Mesothelial cell of epicardium (in vitro differentiated cells): Measurements from ENCODE around the gene BEND6. TPM values are rescaled to one million over a fixed set of nuclear protein-coding genes. Genes with fewer than 3 reads are reported as not detected.

ENCODE experiments used
- DNase-seq, 2 experiments: peaks; one replicate each; pipeline ENCODE4 v3.0.0; 2021; ENCODE audit warnings: low spot score in 2 of 2; ENCODE audit not compliant: unreplicated experiment in 2 of 2
- H3K27ac Mint-ChIP-seq: 2 replicates; pipeline ENCODE4 v1.8.0; 2021; ENCODE audit warnings: mixed read lengths
- H3K27me3 Mint-ChIP-seq: 2 replicates; pipeline ENCODE4 v1.8.0; 2021; ENCODE audit warnings: low read depth, mixed read lengths
- H3K36me3 Mint-ChIP-seq: 2 replicates; pipeline ENCODE4 v1.8.0; 2021; ENCODE audit warnings: mixed read lengths
- H3K4me1 Mint-ChIP-seq: 2 replicates; pipeline ENCODE4 v1.8.0; 2021; ENCODE audit warnings: mixed read lengths
- H3K4me3 Mint-ChIP-seq: 2 replicates; pipeline ENCODE4 v1.8.0; 2021; ENCODE audit warnings: mild to moderate bottlenecking, moderate library complexity, mixed read lengths
- H3K9me3 Mint-ChIP-seq: 2 replicates; pipeline ENCODE4 v1.8.0; 2021; ENCODE audit warnings: mixed read lengths
- total RNA-seq: library from RNA; stranded (reverse); gene quantifications from 3 replicates; pipeline ENCODE4 v1.2.1, GENCODE V29; 2021
- TF ChIP-seq, protein P1 (sequence below): fragments of 200-600 bp; sonication (generic); IDR thresholded peaks from one replicate; pipeline ENCODE4 v1.5.0; 2021; ENCODE audit warnings: antibody characterized with exemption; ENCODE audit not compliant: unreplicated experiment

BEND6 gene
- total RNA-seq, 1 donor from 2014 or later: 7.6 TPM

DNA sequence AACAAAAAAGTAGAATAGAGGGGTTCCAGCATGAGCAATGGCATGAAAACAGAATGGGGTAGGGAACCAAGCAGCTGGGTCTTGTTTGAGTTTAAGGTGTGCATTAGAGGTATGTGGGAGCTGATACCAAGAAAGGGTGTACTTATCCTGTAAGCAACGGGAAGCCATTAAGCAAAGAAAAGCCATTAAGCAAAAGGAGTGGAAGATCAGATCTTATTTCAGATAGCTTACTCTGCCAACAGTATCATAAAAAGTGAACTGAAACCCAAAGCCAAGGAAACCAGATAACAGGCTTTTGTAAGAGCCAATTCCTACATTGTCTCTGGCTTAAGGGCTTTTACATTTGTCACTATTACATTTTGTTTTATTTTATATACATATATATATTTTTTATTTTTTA is 21.3 kb upstream of the BEND6 start:
- Mint-ChIP-seq H3K27ac (peak overlapping the region; percentile 7), H3K27me3 (no peaks in the 10 kb centered on the region), H3K36me3 (no peaks in the 10 kb centered on the region), H3K4me1 (peaks cover 25% of the 10 kb centered on the region), H3K9me3 (no peaks in the 10 kb centered on the region), H3K4me3 (no peak overlapping the region)
- DNase-seq: no peak
- TF ChIP-seq, protein P1, sequence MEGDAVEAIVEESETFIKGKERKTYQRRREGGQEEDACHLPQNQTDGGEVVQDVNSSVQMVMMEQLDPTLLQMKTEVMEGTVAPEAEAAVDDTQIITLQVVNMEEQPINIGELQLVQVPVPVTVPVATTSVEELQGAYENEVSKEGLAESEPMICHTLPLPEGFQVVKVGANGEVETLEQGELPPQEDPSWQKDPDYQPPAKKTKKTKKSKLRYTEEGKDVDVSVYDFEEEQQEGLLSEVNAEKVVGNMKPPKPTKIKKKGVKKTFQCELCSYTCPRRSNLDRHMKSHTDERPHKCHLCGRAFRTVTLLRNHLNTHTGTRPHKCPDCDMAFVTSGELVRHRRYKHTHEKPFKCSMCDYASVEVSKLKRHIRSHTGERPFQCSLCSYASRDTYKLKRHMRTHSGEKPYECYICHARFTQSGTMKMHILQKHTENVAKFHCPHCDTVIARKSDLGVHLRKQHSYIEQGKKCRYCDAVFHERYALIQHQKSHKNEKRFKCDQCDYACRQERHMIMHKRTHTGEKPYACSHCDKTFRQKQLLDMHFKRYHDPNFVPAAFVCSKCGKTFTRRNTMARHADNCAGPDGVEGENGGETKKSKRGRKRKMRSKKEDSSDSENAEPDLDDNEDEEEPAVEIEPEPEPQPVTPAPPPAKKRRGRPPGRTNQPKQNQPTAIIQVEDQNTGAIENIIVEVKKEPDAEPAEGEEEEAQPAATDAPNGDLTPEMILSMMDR: no peak

- TF ChIP-seq, protein P1: no peak
- no peaks in the 10 kb centered on the region for H3K36me3 Mint-ChIP-seq
- H3K27ac Mint-ChIP-seq: no peak overlapping the region
- H3K4me3 Mint-ChIP-seq: no peak overlapping the region
- no peak for DNase-seq
- H3K9me3 Mint-ChIP-seq: no peaks in the 10 kb centered on the region
- H3K4me1 Mint-ChIP-seq: peaks cover 23% of the 10 kb centered on the region
- no peaks in the 10 kb centered on the region for H3K27me3 Mint-ChIP-seq
These were observed 20.0 kb upstream of the BEND6 start for GRCh38 chr6:56934876-56935275.

DNA sequence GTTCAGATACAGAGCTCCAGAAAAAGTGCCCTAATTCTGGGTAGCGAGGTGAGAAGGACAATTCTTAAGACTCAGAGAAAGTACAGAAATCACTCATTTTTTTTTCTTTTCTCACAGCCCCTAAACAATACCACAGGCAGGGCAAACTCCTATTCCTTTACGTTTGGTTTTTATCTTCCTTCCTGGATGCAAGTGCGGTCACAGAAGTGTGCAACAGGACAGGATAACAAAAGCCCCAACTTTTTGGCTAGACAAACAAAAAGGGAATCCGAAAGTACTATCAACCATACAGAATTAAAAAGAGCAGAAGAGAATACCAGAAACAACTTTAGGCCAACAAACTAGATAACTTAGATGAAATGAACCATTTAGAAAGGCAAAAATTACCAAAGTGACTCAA is 18.4 kb upstream of the BEND6 start:
- H3K27ac Mint-ChIP-seq: no peak overlapping the region
- TF ChIP-seq, protein P1: no peak
- H3K27me3 Mint-ChIP-seq: no peaks in the 10 kb centered on the region
- DNase-seq: no peak
- no peak overlapping the region for H3K4me3 Mint-ChIP-seq
- H3K9me3 Mint-ChIP-seq: peaks cover 4% of the 10 kb centered on the region
- H3K4me1 Mint-ChIP-seq: peaks cover 8% of the 10 kb centered on the region
- peaks cover 4% of the 10 kb centered on the region for H3K36me3 Mint-ChIP-seq

GRCh38 chr6:56938649-56939191 is 16.2 kb upstream of the BEND6 start:
- no peak for DNase-seq
- TF ChIP-seq, protein P1: no peak
- H3K36me3 Mint-ChIP-seq: peaks cover 9% of the 10 kb centered on the region
- H3K9me3 Mint-ChIP-seq: peaks cover 14% of the 10 kb centered on the region
- H3K4me3 Mint-ChIP-seq: no peak overlapping the region
- no peak overlapping the region for H3K27ac Mint-ChIP-seq
- H3K4me1 Mint-ChIP-seq: no peaks in the 10 kb centered on the region
- H3K27me3 Mint-ChIP-seq: no peaks in the 10 kb centered on the region

DNA sequence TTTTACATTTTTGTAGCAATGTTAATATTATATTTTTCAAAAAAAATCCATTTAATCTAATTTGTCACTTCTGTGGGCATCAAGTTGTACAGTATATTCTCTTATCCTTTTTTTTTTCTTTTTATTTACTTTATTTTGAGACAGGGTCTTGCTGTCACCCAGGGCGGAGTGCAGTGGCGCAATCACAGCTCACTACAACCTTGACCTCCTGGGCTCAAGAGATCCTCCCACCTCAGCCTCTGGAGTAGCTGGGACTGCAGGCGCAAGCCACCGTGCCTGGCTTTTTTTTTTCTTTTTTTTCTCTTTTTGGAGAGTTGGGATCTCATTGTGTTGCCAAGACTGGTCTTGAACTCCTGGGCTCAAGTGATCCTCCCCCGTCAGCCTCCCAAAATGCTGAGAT is 14.4 kb upstream of the BEND6 start:
- H3K36me3 Mint-ChIP-seq: peaks cover 9% of the 10 kb centered on the region
- H3K9me3 Mint-ChIP-seq: peaks cover 14% of the 10 kb centered on the region
- no peak overlapping the region for H3K27ac Mint-ChIP-seq
- no peaks in the 10 kb centered on the region for H3K27me3 Mint-ChIP-seq
- DNase-seq: no peak
- TF ChIP-seq, protein P1: no peak
- H3K4me3 Mint-ChIP-seq: no peak overlapping the region
- no peaks in the 10 kb centered on the region for H3K4me1 Mint-ChIP-seq

DNA sequence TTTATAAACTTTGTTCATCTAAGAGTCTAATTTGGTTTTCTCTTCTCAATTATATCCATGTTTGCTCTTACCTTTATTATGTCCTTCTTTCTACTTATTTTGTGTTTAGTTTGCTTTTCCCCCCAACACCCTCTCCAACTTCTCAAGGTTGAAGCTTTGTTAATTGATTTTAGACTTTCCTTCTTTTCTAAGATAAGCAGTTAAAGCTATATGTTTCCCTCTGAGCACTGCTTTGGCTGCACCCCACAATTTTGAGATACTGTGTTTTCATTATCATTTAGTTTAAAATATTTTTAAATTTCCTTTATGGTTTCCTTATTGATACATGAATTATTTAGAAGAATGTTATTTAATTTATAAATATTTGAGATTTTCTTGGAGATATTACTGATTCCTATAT is 13.9 kb upstream of the BEND6 start:
- no peak for DNase-seq
- TF ChIP-seq, protein P1: no peak
- Mint-ChIP-seq H3K9me3 (peaks cover 14% of the 10 kb centered on the region), H3K4me1 (no peaks in the 10 kb centered on the region), H3K4me3 (no peak overlapping the region), H3K27ac (no peak overlapping the region), H3K36me3 (peaks cover 9% of the 10 kb centered on the region), H3K27me3 (no peaks in the 10 kb centered on the region)
